ENCODE data around the gene RSRC1.
"Not testable (repeated sequence)": the region's sequence is repeated elsewhere in the genome, so short reads cannot be mapped to it uniquely, and the experiment has no call there.

Gene RSRC1

DNA sequence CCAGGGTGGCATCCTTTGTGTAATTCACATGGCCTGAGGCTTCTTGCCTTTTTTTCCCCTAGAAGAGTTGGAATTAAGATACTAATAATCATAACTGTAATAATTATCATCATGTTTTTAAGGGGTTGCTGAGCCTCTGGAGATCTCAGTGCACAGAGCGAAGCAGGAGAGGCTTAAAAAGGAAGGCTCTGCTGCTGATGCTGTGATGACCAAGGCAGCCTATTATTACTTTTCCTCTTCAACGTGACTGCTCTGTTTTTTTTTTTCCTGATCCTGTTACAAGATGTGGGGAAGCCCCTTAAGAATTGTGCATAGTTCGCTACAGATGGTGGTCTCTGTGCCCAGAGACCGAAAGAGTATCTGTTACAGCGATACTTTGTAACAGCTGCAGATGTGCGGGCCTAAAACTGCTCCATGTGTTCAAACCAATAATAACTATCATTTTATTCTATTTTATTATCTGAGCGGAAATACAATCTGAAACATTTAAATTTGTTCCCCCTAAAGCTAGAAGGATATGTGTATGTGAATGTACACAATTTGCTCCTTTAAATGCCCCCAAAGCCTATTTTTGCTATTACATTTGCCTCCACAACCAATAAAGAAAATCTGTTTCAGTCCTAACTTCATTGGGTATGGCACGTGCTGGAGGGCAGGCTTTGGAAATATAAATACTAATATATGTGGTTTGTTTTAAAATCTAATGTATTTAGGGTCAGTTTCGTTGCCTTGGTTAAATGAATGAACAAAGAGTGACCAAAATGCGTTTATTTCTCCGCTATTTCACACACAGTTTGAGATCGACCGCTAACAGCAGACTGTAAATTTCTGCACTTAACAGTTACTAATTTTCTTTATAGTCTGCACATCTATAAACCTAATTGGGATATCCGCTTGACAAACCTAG is 8.3 kb upstream of the RSRC1 start:
- DNase-seq, result no peak

DNA sequence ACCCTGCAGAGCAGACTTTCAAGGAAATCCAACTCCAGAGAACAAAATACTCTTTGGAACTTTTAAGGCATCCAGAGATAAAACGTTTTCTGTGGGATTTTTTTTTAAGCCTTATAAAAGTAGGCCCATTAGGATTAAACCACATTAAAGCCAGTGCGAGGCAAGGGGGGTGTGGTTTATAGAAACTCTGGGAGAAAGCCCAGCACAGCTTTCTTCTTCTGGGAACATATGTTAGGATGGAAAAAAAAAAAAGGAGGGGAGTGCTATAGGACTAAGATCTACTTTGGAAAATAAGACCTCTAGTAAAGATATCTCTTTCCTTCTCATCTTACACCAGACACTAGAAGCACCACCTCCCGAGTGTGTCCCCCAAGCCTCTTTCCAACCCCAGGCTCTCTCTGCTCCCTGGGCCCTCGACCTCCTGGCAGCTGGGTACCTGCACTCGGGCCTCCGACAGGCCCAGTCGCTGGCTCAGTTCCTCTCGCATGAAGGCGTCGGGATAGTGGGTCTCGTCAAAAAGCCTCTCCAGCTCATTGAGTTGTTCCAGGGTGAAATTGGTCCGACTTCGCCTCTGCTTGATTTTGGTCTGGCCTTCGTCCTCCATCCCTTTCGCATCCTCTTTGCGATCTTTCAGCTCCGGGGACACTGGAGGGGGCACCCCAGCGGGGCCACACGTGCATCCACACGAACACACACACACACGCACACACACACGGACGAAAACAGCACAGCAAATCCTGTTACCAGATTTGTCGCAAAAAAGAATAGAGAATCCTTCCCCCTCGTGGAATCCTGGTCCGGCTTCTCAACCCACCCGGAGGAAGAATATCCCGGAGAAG is 7.4 kb upstream of the RSRC1 start:
- DNase-seq, result no peak

DNA sequence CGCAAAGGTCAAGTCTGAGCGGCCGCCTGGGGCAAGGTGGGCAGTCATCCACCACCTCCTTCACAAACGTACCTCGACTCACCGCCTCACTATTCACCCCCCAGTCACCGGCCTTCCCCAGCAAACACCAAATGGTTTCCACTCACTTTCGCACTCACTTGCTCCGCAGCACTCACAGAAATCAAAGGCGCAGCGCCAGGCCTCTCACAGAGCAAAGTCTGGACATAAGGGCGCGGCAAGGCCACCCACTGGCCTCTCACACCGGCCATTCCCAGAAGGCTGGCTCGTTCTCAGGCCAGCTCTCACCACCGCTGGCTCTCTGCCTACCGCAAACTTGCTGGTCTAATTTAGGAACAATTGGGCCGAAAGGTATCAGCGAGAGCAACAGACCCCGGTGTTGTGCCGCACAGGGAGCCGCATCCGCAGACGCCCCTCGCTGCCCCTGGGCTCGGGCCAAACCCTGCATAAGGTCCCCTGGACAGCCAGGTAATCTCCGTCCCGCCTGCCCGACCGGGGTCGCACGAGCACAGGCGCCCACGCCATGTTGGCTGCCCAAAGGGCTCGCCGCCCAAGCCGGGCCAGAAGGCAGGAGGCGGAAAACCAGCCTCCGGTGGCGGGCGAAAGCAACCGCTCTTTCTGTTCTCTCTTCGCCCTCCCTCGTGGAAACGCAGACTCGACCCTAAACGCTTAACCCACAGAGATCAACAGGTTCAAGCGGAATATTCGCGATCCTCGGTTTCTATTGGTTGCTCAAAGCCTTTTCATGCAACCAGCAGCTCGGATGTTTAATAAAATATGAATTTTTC is 6.6 kb upstream of the RSRC1 start:
- no peak for DNase-seq

DNA sequence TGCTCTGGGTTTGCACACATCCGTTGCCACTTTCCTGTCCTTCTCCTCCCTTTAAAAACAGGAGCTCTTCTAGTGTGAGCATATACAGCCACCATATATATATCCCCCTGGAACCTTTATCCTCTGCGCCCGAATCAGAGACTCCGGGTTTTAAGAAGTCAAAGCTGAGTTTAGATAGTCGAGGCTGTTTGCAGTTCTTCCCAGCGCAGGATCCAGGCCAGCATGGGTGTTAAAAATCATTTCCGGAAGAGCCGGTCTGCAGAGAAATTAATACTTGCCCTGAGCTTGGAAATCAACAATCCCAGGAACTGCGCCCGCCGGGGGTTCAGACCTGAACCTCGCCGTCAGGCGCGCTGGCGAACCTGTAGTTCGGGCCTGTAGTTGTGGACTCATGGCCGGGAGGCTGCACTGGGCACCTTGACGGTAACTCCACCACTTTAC is 6.0 kb upstream of the RSRC1 start:
- DNase-seq, result no peak

DNA sequence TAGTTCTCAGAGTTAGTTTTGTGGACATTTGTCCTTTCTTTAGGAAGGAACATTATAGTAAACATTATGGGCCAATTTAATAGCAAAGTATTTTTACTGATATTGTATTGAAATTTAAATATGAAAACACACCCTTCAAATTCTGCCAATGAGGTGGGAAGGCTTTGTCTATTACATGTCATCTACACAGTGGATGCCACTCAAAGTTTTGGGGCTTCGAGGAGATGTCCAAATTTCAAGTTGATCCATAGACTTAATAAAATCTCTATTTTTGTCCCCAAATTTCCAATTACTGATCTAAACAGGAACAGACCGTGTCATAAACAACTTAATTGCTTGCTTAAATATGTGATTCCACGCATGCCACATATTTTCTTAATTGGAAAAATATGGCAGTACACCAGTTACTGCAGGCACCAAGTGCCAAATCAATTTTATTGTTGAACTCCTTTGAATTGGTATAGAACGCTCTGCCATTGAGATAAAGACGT is 5.4 kb upstream of the RSRC1 start:
- DNase-seq, result no peak

DNA sequence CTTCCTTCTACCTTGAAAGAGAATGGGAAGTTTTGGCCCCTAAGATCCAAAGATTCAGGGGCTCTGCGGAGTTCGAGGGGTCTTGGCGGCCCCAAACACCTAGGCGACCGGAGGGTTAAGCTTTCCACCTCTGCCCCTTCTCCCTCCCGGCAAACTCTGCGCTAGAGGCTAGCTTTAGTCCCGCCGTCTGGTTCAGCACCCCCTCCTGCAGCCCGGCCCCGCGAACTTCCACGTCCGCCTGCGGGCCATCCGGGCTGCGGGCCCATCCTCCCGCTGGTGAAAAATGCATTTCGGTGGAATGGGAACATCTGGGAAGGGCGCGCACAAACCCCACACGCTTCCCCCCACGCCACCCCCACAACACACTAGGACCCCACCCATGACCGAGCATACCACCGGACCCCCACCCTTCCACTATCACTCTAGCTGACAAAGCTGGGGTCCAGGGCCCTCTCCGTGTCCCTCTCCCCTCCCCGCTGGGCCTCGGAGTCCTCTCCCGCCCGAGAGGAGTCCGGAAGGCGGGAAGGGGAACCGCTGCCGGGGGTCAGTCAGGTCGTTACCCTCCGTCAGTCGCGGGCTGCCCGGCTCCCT is 4.7 kb upstream of the RSRC1 start:
- no peak for DNase-seq

DNA sequence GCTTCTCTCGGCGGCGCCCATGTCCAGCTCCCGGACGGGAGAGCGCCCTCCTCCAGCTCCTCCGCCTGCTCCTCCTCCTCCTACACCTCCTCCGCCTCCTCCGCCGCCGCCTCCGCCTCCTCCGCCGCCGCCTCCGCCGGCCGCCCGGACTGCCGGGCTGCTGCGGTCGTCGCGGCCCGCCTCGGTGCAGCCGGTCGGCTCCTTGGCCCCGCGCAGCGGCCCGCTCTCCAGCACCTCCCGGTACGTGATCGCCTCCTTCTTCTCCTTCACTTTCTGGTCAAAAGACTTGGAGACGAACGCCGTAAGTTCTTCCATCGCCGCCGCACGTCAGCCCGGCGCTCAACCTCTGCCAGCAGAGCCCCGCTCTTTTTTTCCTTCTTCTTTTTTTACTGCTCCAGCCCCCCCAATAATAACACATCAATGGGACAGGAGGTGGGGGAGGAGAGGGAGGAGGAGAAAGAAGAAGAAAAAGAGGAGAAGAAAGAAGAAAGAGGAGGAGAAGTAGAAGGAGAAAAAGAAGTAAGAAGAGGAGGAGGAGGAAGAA is 4.1 kb upstream of the RSRC1 start:
- no peak for DNase-seq

DNA sequence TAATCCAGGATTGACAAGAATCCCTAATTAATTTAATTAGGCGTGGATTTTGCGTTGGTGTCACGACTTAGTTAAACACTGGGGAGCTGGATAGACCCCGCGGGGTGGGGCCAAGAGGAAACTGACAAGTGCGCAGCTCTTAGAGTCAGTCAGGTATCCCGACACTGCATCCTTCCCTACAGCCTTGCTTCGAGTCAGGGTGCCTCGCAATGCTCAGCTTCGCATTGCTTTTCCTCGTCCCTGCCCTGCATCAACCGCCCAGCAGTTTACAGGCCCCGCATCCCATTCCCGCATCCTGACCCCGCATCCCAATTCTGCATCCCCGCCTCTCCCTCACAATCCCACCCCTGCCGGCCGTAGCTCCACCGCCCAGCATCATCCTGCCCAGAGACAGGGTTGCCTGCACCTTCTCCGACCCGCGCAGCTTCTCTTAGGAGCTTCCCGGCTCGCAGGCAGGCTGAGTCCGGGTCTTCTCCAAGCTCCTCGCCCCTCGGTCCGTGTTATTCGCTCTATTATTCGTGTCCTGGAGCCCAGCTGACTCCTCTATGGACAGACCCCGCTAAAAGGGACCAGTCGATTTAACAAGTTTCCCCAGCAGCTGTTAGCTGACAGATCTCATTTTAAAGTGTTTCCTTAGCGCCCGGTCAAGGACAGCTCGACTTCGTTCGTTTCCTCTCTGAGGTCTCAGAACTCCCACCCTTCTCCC is 3.0 kb upstream of the RSRC1 start:
- no peak for DNase-seq

DNA sequence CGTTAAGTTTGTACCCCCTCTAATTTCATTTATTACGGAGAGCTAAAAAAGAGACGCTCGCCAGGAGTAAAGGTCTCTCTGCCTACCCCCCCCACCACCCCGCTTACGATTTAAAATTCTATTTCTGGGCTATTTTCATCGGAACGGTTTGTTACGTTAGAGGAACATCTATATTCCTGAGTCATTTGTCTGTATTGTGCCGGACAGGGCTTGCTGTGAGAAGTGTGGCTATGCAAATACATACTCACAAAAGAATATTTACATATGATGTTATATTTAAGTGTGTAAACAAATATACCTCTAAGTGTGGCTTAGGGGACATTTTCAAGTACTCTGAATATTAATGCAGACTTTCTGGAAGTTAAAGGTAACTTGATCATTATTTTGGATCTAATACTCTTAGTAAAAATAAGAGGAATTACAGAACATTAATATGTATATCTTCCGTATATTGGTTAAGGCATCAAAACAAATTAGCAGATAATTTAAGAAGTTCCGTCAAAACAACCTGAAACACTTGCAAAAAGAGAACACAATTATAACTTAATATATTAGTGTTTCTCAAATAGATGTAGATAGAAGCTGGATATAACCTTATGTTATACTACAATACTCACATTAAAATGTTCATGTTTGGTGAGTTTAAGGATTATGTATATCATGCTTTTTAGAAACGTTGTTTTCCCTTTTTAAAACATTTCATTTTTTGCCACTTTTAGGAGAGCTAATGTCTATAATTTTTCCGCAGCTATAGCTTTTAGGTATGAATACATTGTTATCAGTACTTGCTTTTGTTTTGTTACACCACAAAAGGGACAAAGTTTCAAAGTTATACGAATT is 2.1 kb upstream of the RSRC1 start:
- DNase-seq, result no peak

DNA sequence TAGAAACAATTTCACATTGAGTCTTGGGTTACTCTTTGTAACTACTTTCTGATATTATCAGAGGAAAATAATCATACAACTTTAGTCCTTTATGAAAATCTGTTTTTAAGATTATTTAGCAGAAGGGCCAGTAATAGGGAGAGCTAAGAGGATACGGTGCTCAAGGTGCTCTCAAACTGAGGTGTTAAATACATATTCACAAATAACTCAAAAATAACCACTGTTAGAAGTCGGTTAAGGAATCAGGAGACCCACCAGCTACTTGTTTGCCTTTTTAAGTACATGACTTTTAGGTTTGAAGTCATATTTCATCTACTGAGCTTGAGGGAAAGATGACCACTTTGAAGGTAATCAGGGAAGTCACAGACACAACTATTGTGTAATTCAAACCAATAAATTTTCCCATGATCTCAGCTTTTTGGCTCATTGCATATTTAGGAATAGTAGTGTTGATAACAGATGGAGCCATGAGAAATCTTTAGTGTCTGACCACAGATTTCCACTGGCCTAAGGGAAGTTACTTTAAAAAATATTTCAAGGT is 1.4 kb upstream of the RSRC1 start:
- DNase-seq, result no peak

DNA sequence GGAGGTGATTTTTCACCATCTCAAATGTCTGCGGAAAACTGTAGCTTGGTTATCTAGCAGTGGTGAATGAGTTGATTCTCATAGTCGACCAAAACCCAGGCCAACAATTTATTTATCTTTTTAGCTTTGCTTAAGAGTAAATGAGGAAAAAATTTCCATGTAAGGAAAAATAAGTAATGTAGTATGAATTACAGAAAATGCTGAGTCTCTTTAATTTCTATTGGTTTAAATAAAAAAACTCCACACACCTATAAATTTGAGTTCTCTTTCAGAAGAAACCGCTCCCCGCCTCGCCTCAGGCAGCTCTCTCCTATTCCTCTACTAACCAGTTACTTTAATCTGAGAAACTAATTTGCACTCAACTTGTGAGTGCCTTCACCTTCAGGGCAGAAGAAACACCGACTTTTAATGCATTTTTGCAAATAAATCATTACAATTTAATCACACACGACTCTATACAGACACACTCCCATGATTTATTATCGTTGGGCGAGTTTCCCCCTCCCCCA is 540 bp upstream of the RSRC1 start:
- DNase-seq, result no peak

DNA sequence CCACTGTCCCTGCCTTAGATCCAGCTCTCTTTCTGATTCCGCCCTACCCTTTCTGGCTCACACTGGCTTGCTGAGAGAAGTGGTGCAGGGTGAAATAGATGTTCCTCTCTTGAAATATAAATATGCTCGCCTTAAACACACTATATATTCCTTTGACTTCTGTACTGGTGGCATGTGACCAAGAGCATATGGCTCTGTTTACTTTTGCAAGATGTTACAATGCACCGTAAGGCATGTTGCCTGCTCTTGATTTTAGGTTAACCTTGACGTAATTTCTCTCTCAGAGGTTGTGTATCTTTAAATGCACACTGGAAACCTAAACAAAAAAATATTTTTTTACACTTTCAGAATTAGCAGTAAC is 749 bp downstream of the RSRC1 start:
- no peak for DNase-seq

DNA sequence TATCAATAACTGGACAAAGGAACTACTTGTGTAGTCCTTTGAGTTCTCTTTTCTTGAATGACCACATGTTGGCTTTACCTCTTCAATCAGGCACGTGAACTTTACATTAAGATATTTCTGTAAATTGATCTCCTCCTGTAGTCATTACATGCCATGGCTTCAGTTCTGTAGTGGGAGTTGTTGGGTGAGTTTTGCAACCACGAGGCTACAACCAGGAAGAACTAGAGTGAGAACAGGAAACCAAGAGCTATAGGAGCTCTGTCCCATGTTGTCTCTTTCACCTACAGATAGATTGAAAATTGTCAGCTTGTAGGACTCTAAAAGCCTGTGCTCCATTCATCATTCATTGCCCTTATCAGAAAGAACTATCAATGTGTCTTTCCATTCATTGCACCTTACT is 2.0 kb downstream of the RSRC1 start:
- no peak for DNase-seq

DNA sequence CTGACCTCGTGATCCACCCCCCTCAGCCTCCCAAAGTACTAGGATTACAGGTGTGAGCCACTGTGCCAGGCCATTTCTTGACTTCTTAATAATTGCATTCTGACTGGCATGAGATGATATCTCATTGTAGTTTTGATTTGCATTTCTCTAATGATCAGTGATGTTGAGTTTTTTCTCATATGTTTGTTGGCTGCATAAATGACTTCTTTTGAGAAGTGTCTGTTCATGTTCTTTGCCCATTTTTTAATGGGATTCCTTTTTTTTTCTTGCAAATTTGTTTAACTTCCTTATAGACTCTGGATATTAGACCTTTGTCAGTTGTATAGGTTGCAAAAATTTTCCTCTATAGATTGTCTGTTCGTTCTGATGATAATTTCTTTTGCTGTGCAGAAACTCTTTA is 3.7 kb downstream of the RSRC1 start:
- not testable (repeated sequence) for DNase-seq

DNA sequence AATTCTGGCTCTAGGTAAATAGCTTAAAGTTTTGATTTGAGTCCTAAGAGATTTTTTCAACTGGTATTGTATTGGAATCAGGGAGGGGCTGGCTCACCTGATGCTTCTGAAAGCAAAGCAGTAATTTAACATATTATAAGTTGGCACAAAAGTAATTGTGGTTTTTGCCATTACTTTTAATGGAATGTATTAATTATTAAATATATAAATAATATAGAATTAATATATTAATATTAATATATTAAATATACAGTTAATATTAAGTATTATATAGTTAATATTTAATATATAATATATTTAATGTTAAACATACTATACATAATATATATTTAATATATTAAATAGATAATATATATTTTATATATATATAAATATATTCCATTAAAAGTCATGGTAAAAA is 10.4 kb downstream of the RSRC1 start:
- no peak for DNase-seq

DNA sequence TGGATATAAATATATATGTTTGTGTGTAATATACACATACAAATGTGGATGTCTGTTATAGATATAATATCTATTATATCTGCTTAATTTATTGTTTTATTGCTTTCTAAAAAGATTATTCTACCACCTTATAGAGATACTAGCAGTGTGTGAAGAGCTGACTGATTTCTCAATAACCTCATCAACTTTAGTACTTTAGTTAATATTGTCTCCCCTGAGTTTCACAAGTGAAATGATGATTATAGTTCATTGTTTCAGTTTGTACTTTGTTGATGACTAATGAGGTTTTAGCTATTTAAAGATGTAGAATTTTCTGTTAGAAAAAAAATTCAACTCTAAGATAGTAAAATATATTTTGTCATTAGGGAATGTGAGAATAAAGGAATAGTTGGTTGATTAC is 11.4 kb downstream of the RSRC1 start:
- no peak for DNase-seq

DNA sequence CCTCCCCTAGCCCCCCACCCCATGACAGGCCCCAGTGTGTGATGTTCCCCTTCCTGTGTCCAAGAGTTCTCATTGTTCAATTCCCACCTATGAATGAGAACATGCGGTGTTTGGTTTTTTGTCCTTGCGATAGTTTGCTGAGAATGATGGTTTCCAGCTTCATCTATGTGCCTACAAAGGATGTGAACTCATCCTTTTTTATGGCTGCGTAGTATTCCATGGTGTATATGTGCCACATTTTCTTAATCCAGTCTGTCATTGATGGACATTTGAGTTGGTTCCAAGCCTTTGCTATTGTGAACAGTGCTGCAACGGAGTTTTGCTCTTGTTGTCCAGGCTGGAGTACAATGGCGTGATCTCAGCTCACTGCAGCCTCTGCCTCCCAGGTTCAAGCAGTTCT is 12.8 kb downstream of the RSRC1 start:
- DNase-seq, result not testable (repeated sequence)

DNA sequence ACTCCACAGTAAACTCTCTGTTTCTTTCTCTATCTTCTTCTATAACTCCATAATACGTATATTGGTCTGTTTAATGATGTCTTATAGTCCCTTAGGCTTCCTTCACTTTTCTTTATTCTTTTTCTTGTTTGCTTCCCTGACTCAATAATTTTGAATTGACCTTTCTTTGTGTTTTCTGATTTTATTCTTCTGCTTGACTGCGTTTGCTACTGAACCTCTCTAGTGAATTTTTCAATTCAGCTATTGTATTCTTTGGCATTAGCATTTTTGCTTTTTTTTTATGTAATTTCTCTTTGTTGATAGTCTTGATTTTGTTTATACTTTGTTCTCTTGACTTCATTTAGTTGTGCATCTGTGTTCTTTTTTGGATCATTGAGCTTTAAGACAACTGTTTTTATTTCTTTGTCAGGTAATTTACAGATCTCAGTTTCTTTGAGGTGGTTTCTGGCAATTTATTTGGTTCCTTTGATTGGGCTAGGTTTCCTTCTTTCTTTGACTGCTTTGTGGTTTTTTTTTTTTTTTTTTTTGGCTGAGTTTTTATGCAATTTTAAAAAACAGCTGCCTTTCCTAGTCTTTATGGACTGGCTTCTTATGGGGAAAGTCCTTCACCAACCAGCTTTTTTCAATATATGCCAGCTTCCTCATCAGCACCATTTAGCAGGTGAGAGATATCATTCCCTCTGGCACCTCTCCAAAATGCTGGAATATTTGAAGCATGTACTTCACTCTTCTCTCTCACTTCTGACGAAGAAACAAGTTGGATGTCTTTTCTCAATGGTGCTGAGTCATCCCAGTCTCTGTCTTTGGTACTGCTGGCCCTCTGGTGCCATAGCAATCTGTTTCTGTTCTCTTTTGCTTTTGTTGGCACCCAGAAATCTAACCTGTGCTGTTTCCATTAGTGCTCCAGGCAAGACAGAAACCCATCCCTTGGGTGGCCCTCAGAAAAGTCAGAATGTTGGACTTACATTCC is 17.6 kb downstream of the RSRC1 start:
- no peak for DNase-seq

DNA sequence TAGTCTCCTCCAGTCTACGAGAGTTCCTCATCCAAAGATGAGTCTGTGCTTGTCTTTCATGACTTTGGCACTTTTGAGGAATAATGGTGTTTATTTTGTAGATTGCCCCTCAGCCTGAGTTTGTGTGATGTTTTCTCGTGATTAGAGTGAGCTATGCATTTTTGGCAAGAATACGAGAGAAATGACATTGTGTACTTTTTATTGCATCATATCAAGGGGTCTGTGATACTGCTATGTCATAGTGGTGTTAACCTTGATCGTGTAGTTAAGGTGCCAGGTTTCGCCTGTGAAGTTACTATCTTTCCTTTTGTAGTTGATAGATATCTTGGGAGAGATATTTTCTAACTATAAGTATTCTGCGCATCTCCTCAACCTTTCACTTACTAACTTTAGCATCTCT is 18.9 kb downstream of the RSRC1 start:
- no peak for DNase-seq

All from activated naive CD4-positive, alpha-beta T cell (primary cell).